HG03442 (cell line): Measurements from ENCODE around the gene GFOD2.

ENCODE experiments used
- ATAC-seq: cut with Tn5 transposase; IDR thresholded peaks from one replicate; pipeline ENCODE4 v1.9.1; 2021; ENCODE audit warnings: mild to moderate bottlenecking, moderate library complexity; ENCODE audit not compliant: unreplicated experiment

The GFOD2 gene

DNA sequence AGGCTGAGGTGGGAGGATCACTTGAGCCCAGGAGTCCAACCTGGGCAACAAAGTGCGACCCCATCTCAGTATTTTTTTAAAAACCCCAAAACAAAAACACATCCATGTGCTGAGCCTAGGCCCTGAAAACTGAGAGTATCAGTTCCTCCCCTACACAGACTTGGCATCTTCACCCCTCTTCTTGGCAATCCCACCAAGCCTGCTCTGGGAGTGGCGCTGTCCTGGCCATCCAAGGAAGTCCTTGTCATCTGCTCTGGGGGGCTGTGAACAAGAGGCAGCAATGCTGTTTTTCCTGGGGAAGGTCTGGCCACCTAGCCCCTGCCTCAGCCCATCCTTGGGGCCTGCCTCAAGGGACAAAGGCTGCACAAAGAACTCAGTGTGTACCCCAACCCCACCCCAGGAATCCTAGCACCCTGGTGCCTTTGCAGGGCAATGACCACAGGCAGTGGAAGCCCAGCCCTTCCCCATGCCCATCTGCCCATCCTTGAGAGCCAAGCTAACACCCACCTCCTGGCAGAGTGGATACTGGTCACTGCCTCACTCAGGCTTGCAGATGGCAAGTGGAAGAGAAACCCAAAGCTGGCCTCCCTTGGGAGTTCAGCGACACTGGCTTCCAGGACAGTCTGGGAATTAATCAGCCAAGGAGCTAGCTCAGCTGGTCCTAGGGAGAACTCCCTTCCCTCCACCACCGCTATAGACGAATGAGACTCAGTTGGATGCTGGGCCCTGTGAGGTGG, 14.8 kb upstream of the GFOD2 start:
- no peak for ATAC-seq

DNA sequence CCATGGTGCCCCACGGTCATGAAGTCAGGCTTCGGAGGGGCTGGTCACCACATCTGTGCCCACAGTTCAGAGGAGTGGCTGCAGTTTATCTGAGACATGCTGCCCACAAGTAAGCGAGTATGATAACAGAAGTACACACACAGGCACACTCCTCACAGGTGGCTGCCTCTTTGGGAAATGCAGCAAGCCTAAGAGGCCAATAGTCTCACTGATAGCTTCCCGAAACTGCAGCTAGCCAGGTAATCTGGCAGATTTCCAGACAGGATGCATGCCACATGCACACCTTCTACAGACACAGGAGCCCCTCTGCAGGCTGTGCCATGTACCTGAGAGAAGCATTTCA, 12.6 kb upstream of the GFOD2 start:
- ATAC-seq, result no peak

DNA sequence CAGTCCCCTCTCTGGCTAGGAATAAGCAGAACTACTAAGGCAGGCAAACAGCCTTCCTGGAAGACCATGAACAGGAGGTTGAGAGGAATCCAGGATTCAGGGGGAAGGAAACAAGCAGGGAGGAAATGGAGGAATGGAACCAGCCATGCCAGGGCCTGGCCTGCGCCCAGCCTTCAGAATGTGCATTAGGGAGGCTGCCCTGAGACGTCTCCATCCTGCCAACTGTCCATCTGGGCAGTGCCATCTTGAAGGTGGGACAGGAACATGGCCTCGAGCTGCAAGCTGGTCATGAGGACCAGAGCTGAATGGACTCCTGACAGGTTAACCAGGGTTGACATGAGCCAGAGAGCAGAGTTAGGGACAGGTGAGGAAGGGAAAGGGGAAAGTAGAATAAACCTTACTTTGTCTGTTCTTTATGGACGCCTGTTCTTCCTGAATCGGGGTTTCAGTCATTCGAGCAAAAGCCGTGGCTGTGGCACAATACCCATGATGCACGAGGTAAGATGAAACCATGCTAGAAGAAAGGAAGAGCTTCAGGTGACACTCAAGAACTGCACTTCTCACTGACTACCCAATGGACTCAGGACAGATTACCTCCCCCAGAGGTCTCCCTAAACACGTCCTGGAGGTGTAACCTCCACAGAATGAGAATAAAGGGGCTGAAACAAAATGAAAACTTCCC, 12.1 kb upstream of the GFOD2 start:
- ATAC-seq, result no peak

DNA sequence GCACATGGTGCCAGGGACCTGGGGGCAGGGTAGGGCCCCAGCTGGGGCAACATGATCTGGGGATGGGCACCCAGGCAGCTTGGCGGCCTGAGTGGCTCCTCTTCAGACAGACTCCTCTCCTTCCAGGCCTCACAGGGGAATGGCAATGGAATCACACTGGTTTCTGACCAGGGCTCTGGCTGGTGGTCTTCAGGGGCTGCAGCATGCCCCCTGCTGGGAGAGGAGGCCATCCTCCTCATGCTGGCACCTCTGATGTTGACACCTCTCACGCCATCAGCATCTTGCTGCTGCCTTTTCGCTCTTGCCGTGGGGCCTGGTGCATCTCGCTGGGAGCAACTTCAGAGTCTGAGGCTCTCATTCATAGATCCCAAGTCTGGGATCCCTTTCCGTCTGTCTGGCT, 11.2 kb upstream of the GFOD2 start:
- no peak for ATAC-seq

DNA sequence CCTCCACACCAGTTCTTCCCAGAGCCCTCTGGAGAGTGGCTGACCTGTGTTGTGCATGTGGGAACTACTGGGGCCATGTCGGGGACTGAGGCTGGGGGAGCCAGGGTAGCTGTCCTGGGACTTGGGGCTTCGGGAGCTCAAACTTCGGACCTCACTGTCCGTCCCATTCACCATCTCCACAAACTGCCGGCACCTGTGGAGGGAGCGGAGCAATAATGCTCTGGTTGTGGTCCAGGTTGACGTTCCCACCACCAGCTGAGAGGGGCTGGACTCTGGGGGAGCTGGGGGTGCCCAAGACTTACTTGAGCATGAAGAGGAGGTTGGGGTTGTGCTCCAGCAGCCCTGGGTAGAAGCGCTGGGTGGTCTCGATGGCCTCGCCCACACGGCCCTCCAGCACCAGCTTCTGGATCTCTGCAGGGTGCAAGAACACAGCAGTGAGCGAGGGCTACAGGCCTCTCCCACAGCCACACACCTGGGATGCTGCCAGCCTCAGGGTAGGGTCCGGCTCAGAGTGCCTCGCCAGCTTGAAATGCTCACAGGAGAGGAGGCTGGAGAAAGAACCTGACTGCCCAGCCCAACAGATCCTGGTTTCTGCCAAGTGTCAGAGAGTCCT, 10.6 kb upstream of the GFOD2 start:
- no peak for ATAC-seq

DNA sequence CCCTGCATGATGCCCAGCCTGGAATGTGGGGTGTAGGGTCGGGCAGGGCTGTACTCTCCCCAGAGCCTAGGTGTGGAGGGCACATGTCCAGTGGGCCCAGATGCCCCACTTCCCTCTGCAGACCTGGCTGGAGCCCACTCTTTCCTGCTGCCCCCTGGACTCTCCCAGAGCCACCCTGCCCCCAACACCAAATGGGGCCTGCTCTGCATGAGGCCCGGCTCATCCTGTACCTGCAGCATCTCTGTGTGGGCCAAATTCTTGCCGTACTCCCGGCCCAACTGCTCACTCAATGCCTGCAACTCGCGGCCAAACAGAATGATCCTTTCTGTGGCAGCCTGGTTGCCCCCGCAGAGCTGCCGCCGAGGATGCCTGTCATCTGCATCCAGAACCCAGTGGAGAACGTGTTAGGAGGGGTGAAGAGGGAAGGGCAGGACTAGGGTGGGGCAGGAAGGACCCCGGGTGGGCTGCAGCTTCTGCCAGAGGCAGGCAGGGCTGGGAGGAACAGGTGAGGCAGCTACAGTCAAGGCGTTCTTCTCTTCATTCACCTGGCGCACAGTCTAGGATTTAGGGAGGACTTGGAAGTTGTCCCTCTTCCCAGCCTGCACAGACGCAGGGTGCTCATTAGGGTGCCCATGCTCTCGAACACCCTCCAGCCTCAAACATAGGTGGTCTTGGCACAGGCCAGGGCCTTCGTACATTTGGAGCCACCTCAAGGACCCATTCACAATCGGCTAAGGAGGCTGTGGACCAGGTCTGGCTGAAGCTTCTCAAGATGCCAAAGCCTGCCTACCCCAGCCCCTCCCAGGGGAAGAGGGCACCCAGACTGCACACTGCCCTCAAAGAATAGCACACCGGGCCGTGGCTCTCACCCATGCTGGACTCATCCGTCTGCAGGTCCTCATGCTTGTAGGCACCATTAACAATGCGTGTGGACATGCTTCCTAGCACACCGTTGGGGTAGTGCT, 8.7 kb upstream of the GFOD2 start:
- ATAC-seq, result no peak

DNA sequence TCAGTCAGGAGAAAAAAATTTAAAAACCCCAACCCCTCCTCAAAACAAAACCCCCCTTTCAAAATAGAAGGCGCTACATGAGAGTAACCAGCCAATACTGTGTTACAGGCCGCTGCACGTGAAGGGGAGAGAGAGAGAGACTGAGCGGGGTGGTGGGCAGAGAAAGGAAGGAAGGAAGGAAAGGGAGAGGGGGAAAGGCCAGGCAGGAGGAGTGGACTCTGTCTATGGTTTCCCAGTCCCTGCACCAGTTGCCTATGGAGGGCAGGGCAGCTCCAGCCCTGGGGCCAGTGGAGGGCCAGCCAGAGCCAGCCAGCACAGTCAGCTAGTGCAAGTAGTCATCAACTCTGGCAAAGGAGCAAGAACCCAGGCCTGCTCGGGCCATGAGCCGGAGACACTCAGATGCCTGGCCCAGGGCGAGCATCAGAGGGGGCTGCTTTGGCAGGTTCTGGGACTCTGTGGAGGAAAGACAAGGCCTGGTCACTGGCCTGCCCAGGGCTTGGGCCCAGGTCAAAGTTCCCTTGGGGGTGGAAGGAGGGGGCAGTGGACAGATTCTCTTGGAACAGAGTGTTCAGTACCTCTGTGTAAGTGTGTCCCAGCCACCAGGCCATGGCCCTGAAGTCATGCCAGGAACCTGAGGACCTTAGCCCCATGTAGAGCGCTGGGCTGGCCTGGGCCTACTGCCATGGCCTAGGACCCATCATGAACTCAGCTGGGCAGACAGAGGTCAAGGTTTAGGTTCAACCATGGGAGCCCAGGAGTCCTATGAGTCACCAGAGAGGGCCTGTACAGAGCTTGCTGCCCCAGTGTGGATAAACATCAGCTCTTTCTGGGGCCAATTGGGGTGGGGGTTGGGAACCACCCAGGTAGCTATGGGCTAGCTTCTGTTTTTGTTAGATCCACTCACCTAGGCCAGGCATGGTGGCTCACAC, 7.3 kb upstream of the GFOD2 start:
- no peak for ATAC-seq

DNA sequence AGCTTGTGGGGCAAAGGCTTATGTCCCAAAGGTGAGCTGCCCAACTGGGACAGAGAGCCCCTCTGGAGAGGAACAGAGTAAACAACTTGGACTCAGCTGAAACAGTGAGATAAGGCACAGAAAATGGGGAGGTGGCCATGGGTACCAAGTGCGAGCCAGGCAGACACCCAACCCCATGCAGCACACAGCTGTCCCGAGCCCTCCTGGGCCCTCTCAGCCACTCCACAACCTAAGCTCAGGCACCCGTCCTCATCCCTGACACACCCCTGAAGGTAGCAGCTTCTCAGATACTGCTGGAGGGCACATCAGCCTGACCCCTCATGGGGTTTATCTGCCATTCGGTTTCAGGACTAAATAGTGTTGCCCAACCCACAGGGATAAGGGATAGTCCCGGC, 4.8 kb upstream of the GFOD2 start:
- ATAC-seq, result no peak

DNA sequence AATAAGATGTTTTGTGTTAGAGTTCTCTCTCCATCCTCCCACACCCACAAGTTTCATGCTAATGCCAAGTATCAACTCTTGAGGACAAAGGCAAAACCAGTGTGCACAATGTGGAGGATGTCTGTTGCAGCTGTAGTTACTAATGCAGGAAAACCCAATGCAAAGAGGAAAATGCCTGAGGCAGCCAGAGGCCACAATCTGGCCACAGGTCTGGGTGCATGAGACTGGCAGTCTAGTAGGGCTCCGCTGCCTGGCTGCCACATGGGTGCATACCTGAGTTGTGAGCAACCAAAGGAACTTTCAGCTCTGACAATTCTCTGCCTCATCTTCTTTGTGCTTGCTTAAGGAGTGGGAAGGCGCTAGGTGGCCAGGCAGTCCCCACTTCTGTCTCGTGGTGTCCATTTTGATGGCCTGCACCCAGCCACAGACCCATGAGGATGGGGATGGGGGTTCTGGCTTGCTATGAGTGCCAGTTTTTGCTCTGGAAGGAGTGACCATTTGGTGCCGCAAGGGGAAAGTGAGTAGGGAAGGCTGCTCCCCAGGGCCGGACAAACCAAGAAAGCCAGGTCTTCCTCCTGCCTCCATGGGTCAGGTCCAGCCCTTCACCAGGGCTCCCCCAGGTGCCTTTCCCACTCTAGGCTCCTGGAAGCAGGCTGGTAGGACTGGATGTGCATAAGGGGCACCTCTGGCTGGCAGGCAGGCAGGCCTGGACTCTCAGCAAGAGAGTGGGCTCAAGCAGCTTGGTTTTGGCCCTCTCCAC, 4.2 kb upstream of the GFOD2 start:
- ATAC-seq, result no peak

DNA sequence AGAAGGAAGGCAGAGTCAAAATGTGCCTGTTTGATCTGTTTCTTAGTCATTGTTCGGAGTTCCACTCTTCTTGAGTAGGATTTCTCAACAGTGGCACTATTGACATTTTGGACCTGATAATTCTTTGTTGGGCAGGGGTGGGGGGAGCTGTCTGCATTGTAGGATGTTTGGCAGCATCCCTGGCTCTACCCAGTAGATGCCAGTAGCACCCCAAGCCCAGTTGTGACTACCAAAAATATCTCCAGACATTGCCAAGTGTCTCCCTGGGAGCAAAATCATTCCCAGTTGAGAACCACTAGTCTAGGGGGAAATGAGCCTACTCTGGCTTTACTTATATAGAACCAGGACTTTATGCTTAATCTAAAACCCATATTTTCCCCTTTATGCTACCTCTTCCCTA, 1.1 kb upstream of the GFOD2 start:
- ATAC-seq, result no peak

DNA sequence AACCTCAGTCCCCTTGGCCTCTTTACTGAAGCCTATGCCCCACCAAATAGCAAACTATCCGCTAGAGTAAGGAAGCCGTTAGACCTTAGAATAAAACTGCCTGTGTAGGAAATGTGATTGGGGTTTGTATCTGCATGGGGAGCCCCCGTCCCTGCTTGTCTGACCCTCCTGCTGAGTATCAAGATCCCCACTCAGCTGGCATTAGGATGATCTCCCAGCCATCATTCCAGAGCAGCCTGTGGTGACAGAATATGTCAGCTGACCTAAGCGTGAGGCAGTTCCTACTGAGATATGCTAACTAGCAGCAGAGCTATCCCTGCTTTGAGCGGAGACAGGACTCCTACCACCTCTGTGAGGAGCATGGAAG, 645 bp upstream of the GFOD2 start:
- ATAC-seq, result no peak

DNA sequence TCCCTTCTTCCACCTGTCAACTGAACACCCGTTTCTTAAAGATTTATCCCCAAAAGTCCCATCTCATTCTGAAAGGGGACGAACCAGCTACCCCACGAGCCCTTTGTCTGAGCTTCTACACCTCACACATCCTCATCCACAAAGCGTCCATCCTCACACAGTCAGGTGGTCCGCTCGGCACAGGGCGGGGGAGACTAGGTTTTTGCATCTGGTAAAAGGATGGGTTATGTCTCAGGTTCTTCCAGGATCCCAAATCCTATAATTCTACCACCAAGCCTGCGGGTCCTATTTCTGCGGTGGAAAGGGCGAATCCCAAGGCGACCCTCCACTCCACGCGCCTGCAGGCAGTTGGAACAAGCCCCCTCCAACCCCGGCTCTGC, 458 bp downstream of the GFOD2 start:
- ATAC-seq, result peak; percentile 13

DNA sequence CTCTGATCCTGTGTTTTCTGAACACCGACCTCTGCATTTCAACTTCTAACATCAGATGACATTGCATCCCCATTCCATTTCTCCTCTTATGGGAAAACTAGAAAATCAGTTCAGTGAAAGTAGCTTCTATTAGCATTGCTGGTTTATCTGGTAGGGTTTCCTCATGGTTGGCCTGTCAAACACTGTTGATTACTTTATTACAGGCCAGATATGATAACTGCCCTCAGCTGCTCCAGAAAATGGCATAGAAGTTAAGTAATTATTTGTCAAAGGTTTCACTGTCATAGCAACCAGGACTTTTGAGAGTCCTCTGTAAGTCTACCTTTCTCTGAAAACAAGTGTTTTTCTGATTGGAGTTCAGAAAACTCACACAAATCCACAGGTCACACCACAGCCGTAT, 3.0 kb downstream of the GFOD2 start:
- no peak for ATAC-seq

DNA sequence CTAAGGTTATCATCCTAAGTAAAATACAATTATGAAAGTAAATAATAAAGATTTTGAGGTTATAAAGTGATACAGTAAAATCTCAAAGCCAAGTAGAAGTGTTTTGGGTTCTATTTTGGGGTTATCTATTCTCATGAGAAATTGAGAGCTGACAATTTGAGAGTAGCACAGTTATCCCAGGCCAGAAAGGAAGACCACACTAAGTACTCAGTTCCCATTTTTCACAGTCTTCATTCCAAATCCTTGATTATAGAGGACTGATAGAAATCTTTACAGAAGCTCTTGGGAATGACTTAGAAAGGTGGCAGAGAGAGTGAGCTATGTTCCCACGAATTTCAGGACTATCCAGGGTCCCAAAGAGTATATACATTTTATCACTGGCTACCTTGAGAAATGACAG, 4.6 kb downstream of the GFOD2 start:
- ATAC-seq, result no peak

DNA sequence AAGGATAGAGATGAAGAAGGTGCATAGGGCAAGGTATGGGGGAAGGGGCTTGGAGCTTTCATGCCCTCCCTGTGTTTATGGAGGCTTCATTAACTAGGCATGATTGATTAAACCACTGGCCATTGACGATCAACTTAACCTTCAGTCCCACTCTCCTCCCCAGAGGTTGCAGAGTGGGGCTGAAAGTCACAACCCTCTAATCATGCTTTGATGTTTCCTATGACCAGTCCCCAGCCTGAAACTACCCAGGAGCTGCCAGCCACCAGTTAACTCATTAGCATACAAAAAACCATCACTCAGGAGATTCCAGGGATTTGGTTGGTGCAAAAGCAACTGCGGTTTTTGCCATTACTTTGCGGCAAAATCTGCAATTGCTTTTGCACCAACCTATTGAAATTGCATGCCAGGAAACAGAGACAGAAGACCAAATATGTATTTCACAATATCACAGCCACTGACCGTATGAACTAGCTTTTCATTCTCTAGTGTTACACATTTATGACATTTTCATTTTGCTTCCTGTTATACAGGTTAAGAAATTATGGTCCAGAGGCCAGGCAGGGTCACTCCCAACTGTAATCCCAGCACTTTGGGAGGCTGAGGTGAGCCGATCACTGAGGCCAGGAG, 5.4 kb downstream of the GFOD2 start:
- ATAC-seq, result no peak

DNA sequence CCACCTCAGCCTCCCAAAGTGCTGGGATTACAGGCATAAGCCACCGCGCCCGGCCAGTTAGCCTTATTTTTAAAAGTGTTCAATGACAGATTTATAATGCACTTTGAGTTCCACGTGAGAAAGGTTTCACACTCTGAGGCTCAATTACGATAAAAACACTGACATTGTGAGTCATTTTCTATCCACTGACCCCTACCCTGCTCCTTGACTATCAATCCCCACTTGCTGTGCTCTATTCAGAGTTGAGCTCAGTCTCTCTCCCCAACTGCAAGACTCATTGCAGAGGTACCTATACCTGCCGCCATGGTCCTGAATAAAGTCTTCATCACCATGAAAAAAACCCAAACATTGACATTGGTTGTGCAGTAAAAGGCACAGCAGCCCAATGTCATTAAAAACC, 8.5 kb downstream of the GFOD2 start:
- ATAC-seq, result no peak

DNA sequence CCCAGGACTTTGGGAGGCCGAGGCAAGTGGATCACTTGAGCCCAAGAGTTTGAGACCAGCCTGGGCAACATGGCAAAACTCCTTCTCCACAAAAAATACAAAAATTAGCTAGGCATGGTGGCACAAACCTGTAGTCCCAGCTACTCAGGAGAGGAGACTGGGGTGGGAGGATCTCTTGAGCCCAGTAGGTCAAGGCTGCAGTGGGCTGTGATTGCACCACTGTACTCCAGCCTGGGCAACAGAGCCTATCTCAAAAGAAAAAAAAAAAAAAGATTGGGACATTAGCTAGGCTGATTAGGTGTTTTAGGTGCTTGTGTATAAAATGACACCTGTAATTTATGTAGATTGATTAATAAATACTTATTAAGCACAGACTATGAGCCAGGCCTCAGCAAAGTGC, 10.1 kb downstream of the GFOD2 start:
- ATAC-seq, result no peak

DNA sequence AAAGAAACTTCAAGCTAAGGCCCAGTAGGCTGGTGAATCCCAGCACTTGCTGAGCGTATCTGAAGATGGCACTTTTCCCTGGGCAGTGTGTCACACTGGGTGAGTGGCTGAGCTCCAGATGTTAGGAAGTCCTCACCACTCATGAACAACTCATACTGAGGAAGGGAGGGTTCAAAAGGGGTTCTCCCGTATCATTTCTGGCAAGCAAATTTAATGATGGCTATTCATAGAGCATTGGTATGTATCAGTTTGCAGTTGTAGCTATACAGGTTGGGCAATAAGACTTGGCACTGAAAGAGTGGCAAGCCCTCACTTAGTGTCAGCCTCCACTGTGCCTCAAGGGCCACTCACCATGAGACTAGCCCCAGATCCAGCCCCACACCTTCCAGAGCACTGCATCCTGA, 10.7 kb downstream of the GFOD2 start:
- ATAC-seq, result no peak

DNA sequence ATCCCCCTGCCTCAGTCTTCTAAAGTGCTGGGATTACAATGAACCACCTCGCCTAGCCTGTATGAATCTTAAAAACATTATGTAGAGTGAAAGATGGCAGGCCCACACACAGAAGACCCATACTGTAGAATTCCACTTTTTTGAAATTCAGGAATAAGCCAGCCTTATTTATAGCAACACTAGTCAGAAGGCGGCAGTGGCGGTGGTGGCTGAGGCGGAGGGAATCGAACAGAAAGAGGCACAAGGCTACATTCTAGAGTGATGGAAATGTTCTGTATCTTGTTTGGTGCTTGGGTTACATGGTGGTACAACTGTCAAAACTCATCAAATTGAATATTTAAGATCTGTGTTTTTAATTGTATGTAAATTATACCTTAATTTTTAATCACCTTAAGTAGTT, 11.3 kb downstream of the GFOD2 start:
- ATAC-seq, result no peak
